CD4-positive, alpha-beta T cell (primary cell): ENCODE measurements around the gene ACYP1. TPM values are rescaled to one million over a fixed set of nuclear protein-coding genes. Genes with fewer than 3 reads are reported as not detected.
A peak's percentile ranks its signal among the peaks of the same experiment; 100 is the strongest.
"Not testable (repeated sequence)": the region's sequence is repeated elsewhere in the genome, so short reads cannot be mapped to it uniquely, and the experiment has no call there.

ENCODE experiments used
- ATAC-seq: fragments of 200-7000 bp; cut with Tn5 transposase; one replicate; pipeline ENCODE4 v1.10.0; 2022; ENCODE audit warnings: mild to moderate bottlenecking; ENCODE audit not compliant: poor library complexity
- CTCF ChIA-PET: fragments of 350-600 bp; sonication (Branson Sonifier 250); formaldehyde crosslinking; loops from one replicate; lab custom pipeline; 2021; ENCODE audit warnings: antibody characterized with exemption, inconsistent platforms; lab: Charles Lee
- POLR2A ChIA-PET: fragments of 350-600 bp; sonication (Branson Sonifier 250); formaldehyde crosslinking; loops from one replicate; lab custom pipeline; 2021; ENCODE audit warnings: antibody characterized with exemption, inconsistent platforms; lab: Charles Lee
- DNase-seq, 14 experiments: peaks; one replicate each; pipeline ENCODE4 v3.0.0-alpha.2; 2013 to 2020; ENCODE audit warnings: mixed read lengths in 2 of 14
- H3K27ac ChIP-seq, 2 donors: one replicate each; pipeline versions ENCODE4 v1.5.1 to v1.7.0; 2013; ENCODE audit warnings: low read length in 2 of 2, low read depth in 1 of 2, mild to moderate bottlenecking in 1 of 2
- H3K27me3 ChIP-seq, 2 experiments: 1 replicate in 1 of 2; 2 replicates in 1 of 2; pipeline versions ENCODE4 v1.6.1 to v1.7.0; 2013; ENCODE audit warnings: low read length in 2 of 2, control low read depth in 1 of 2, mild to moderate bottlenecking in 1 of 2, moderate library complexity in 1 of 2; ENCODE audit not compliant: insufficient read depth in 2 of 2, control insufficient read depth in 1 of 2
- H3K36me3 ChIP-seq: one replicate; pipeline ENCODE4 v1.6.1; 2013; ENCODE audit warnings: low read length, control low read depth; ENCODE audit not compliant: insufficient read depth
- H3K4me1 ChIP-seq: one replicate; pipeline ENCODE4 v1.6.1; 2013; ENCODE audit warnings: low read length, control low read depth; ENCODE audit not compliant: insufficient read depth
- H3K4me3 ChIP-seq: one replicate; pipeline ENCODE4 v1.5.1; 2013; ENCODE audit warnings: mild to moderate bottlenecking, low read length, moderate library complexity
- H3K9me3 ChIP-seq, 2 experiments: 1 replicate in 1 of 2; 2 replicates in 1 of 2; pipeline versions ENCODE4 v1.6.1 to v1.7.0; 2013; ENCODE audit warnings: low read length in 2 of 2, mild to moderate bottlenecking in 2 of 2, control low read depth in 1 of 2, moderate library complexity in 1 of 2; ENCODE audit not compliant: control insufficient read depth in 1 of 2, insufficient read depth in 1 of 2
- H3K27ac Mint-ChIP-seq: one replicate; pipeline ENCODE4 v1.8.0; 2020; ENCODE audit warnings: mixed read lengths
- H3K27me3 Mint-ChIP-seq: one replicate; pipeline ENCODE4 v1.8.0; 2021; ENCODE audit warnings: mixed read lengths
- H3K36me3 Mint-ChIP-seq: one replicate; pipeline ENCODE4 v1.8.0; 2021; ENCODE audit warnings: low read depth, mixed read lengths
- H3K4me1 Mint-ChIP-seq: one replicate; pipeline ENCODE4 v1.8.0; 2021; ENCODE audit warnings: low read depth, mixed read lengths
- H3K4me3 Mint-ChIP-seq: one replicate; pipeline ENCODE4 v1.8.0; 2020; ENCODE audit warnings: mild to moderate bottlenecking, mixed read lengths
- H3K9me3 Mint-ChIP-seq: one replicate; pipeline ENCODE4 v1.8.0; 2020; ENCODE audit warnings: mixed read lengths
- intact Hi-C, 2 experiments: fragments of 100-400 bp; cut with DNase I in 1 of 2; cut with micrococcal nuclease in 1 of 2; formaldehyde crosslinking; loops; one replicate each; pipeline versions ENCODE4 v1.15.1 to v1.9.0; 2023 to 2025; cut with DNase I, micrococcal nuclease
- total RNA-seq, 174 experiments: library from RNA in 2 of 174; stranded (reverse) in 2 of 174; gene quantifications; one replicate each; pipeline ENCODE4 v1.2.3 and lab custom pipeline; 2021 to 2026
- TF ChIP-seq, protein P1 (sequence below): fragments of 200-600 bp; IDR thresholded peaks from one replicate; pipeline ENCODE4 v1.8.0; 2022; ENCODE audit warnings: antibody characterized with exemption, mild to moderate bottlenecking

The ACYP1 gene
- total RNA-seq, 2 experiments from 2014 or later: 7.9 to 9.4 TPM

DNA sequence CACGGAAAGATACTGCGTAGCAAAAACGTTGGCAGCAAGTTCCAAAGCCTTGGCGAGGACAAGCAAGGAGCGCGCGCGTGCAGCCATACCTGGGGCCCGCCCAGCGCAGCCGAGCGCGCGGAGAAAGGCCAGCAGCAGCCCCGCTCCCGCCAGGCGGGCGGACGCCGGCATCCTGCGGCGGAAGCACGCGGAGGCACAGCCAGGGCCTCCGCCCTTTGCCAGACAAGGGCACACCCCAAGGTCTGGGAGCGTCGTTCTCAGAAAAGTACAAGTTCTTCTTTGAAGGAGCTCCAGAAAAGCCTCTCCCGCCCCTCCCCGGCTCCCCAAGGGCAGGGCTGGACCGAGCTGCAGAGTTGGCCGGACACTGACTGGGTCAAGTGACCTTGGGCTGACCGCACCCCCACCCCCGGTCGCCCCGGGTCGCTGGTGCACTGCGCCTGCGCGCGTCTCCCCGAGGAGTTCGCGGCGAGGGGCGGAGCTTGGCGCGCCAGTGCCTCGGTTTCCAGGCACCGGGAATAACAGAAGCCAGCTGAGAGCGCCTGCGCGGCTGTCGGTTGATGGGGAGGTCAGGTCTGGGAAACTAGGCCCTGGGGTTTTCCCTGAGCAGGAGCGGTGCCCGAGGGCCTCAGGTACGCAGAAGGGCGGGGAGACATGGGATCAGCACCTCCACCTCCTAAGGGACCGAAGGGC, 5.4 kb upstream of the ACYP1 start, which contains the start of gene ZC2HC1C:
Gene ZC2HC1C (plus strand): TSS at position 521 of the 690 bp plus-strand sequence. CDS start 933 bp downstream, outside the sequence.
- intact Hi-C loops: loop anchor here in 1 of 2 experiments (10.0 kb wide), 1 partner anchor 64 kb away; the partner anchor contains the start of gene EIF2B2

GRCh38 chr14:75068294-75069120, 4.7 kb upstream of the ACYP1 start:
- ATAC-seq: no peak

More for the DNA sequence above, 5.4 kb upstream of the ACYP1 start, which contains the start of gene ZC2HC1C:
- H3K27ac ChIP-seq: no peak within 1 kb of the TSS
- H3K4me1 ChIP-seq: peaks cover 21% of the 10 kb centered on the region
- H3K9me3 ChIP-seq: no peaks in the 10 kb centered on the region
- H3K4me3 ChIP-seq: peak within 1 kb of the TSS; percentile 72
- ChIA-PET CTCF (no interaction called here), POLR2A (interaction anchor here (0.6 to 2.0 kb wide), 6 partner anchors 9 to 178 kb away, joined by 3 to 15 read pairs (median 4); partner anchors contain the start of gene MLH3)
- DNase-seq (peak in 13 of 14 experiments; percentile 13 to 74 (median 34)), ATAC-seq (peak; percentile 85)
- no peaks in the 10 kb centered on the region for H3K9me3 Mint-ChIP-seq
- peak within 1 kb of the TSS; percentile 77 for H3K4me3 Mint-ChIP-seq
- no peaks in the 10 kb centered on the region for H3K27me3 Mint-ChIP-seq
- no peaks in the 10 kb centered on the region for H3K36me3 ChIP-seq
- TF ChIP-seq, protein P1, sequence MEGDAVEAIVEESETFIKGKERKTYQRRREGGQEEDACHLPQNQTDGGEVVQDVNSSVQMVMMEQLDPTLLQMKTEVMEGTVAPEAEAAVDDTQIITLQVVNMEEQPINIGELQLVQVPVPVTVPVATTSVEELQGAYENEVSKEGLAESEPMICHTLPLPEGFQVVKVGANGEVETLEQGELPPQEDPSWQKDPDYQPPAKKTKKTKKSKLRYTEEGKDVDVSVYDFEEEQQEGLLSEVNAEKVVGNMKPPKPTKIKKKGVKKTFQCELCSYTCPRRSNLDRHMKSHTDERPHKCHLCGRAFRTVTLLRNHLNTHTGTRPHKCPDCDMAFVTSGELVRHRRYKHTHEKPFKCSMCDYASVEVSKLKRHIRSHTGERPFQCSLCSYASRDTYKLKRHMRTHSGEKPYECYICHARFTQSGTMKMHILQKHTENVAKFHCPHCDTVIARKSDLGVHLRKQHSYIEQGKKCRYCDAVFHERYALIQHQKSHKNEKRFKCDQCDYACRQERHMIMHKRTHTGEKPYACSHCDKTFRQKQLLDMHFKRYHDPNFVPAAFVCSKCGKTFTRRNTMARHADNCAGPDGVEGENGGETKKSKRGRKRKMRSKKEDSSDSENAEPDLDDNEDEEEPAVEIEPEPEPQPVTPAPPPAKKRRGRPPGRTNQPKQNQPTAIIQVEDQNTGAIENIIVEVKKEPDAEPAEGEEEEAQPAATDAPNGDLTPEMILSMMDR: no peak
- no peaks in the 10 kb centered on the region for H3K36me3 Mint-ChIP-seq
- H3K27me3 ChIP-seq: no peaks in the 10 kb centered on the region
- peaks cover 14% of the 10 kb centered on the region for H3K4me1 Mint-ChIP-seq
- peak within 1 kb of the TSS; percentile 44 for H3K27ac Mint-ChIP-seq

GRCh38 chr14:75067765-75068164, 3.9 kb upstream of the ACYP1 start:
- H3K27ac ChIP-seq, H3K27me3 ChIP-seq, H3K9me3 ChIP-seq, H3K27ac Mint-ChIP-seq, H3K4me3 Mint-ChIP-seq, H3K9me3 Mint-ChIP-seq, ATAC-seq, DNase-seq, CTCF ChIA-PET, H3K36me3 ChIP-seq, H3K4me3 ChIP-seq, H3K27me3 Mint-ChIP-seq: not testable (repeated sequence)
- intact Hi-C loops: loop anchor here (2.0 to 10.0 kb wide), 2 partner anchors 15 to 63 kb away; partner anchors contain the start of gene EIF2B2 (in 1 of the 2)
- peaks cover 10% of the 10 kb centered on the region for H3K36me3 Mint-ChIP-seq
- peaks cover 29% of the 10 kb centered on the region for H3K4me1 Mint-ChIP-seq
- peaks cover 32% of the 10 kb centered on the region for H3K4me1 ChIP-seq
- POLR2A ChIA-PET: interaction anchor here (1.5 kb wide), 1 partner anchor 10 kb away, joined by 5 read pairs; no protein-coding TSS in a partner anchor

More at GRCh38 chr14:75068294-75069120, 4.7 kb upstream of the ACYP1 start:
- Mint-ChIP-seq H3K27ac (no peak overlapping the region), H3K4me1 (peaks cover 22% of the 10 kb centered on the region), H3K36me3 (peaks cover 6% of the 10 kb centered on the region), H3K4me3 (no peak overlapping the region), H3K9me3 (no peaks in the 10 kb centered on the region), H3K27me3 (no peaks in the 10 kb centered on the region)
- H3K4me3 ChIP-seq: peak overlapping the region; percentile 72
- no peaks in the 10 kb centered on the region for H3K27me3 ChIP-seq
- peaks cover 25% of the 10 kb centered on the region for H3K4me1 ChIP-seq
- H3K9me3 ChIP-seq: no peaks in the 10 kb centered on the region
- POLR2A ChIA-PET: interaction anchor here (0.6 to 2.0 kb wide), 5 partner anchors 9 to 179 kb away, joined by 3 to 15 read pairs (median 5); no protein-coding TSS in a partner anchor
- no peak overlapping the region for H3K27ac ChIP-seq
- DNase-seq: no peak
- CTCF ChIA-PET: interaction anchor here (0.6 kb wide), 1 partner anchor 170 kb away, joined by 3 read pairs; no protein-coding TSS in a partner anchor
- H3K36me3 ChIP-seq: no peaks in the 10 kb centered on the region
- TF ChIP-seq, protein P1: no peak
- intact Hi-C loops: loop anchor here in 1 of 2 experiments (10.0 kb wide), 1 partner anchor 64 kb away; the partner anchor contains the start of gene EIF2B2
